OCI-LY7 (cell line): ENCODE results near the gene FSHR. TPM values are rescaled to one million over a fixed set of nuclear protein-coding genes. Genes with fewer than 3 reads are reported as not detected.

Experiments used
- BruUV-seq: library from RNA; stranded (reverse); fragments of 400-500 nt; replicated peaks from 2 replicates; lab custom pipeline; 2021; lab: Mats Ljungman, UMichigan
- CTCF ChIA-PET: fragments of 300-600 bp; sonication (Branson Sonifier 250); formaldehyde crosslinking; loops from one replicate; lab custom pipeline; 2022; ENCODE audit warnings: antibody characterized with exemption; ENCODE audit not compliant: unreplicated experiment; lab: Charles Lee
- POLR2A ChIA-PET: fragments of 300-600 bp; sonication (Branson Sonifier 250); formaldehyde crosslinking; loops from one replicate; lab custom pipeline; 2022; ENCODE audit warnings: antibody characterized with exemption; lab: Charles Lee
- DNase-seq: peaks from one replicate; pipeline ENCODE4 v3.0.0-alpha.2; 2015; ENCODE audit warnings: low spot score
- H2AFZ ChIP-seq: fragments of 200-600 bp; sonication (generic), shearing (Covaris generic); 2 replicates; pipeline ENCODE4 v1.6.1; 2014; ENCODE audit warnings: mild to moderate bottlenecking, antibody characterized with exemption, low read length, moderate library complexity
- H3K27ac ChIP-seq: fragments of 200-600 bp; sonication (generic); 2 replicates; pipeline ENCODE4 v1.5.1; 2014; ENCODE audit warnings: mixed run types, low read depth, mild to moderate bottlenecking, moderate library complexity, low read length, inconsistent platforms; ENCODE audit not compliant: poor library complexity, severe bottlenecking
- H3K36me3 ChIP-seq: fragments of 200-600 bp; sonication (generic); 2 replicates; pipeline ENCODE4 v1.6.1; 2014; ENCODE audit warnings: mild to moderate bottlenecking, antibody characterized with exemption, low read length, moderate library complexity, mixed read lengths; ENCODE audit not compliant: insufficient read depth
- H3K4me1 ChIP-seq: fragments of 200-600 bp; sonication (generic); 2 replicates; pipeline ENCODE4 v1.5.1; 2014; ENCODE audit warnings: mild to moderate bottlenecking, low read length; ENCODE audit not compliant: insufficient read depth, poor library complexity, severe bottlenecking
- H3K4me2 ChIP-seq: fragments of 200-600 bp; sonication (generic); 2 replicates; pipeline ENCODE4 v1.6.1; 2014; ENCODE audit warnings: mild to moderate bottlenecking, low read length
- H3K4me3 ChIP-seq: fragments of 200-600 bp; sonication (generic); 2 replicates; pipeline ENCODE4 v1.5.1; 2014; ENCODE audit warnings: mild to moderate bottlenecking, low read depth, low read length; ENCODE audit not compliant: poor library complexity, severe bottlenecking
- H3K79me2 ChIP-seq: fragments of 200-600 bp; sonication (generic); 2 replicates; pipeline ENCODE4 v1.6.1; 2016; ENCODE audit warnings: low read depth, mild to moderate bottlenecking, low read length, moderate library complexity, mixed read lengths; ENCODE audit not compliant: insufficient read depth
- H3K9me2 ChIP-seq: fragments of 200-600 bp; sonication (generic); 2 replicates; pipeline ENCODE4 v1.6.1; 2016; ENCODE audit warnings: mild to moderate bottlenecking, low read length, mixed read lengths; ENCODE audit not compliant: insufficient read depth
- H3K9me3 ChIP-seq: fragments of 200-600 bp; sonication (generic); 2 replicates; pipeline ENCODE4 v1.6.1; 2014; ENCODE audit warnings: mild to moderate bottlenecking, mixed run types, low read length, mixed read lengths
- H4K20me1 ChIP-seq: fragments of 200-600 bp; sonication (generic); 2 replicates; pipeline ENCODE4 v1.6.1; 2014; ENCODE audit warnings: mild to moderate bottlenecking, antibody characterized with exemption, low read length, moderate library complexity, mixed read lengths; ENCODE audit not compliant: insufficient read depth
- EZH2phosphoT487 ChIP-seq: fragments of 200-600 bp; sonication (generic); IDR thresholded peaks from 2 replicates; pipeline ENCODE4 v1.6.1; 2018; ENCODE audit warnings: low read depth, borderline replicate concordance, mild to moderate bottlenecking, mixed run types, antibody characterized with exemption, low read length, moderate library complexity, mixed read lengths
- intact Hi-C: fragments of 100-400 bp; cut with micrococcal nuclease; formaldehyde crosslinking; loops from one replicate; pipeline ENCODE4 v1.10.0; 2022; ENCODE audit not compliant: unreplicated experiment
- total RNA-seq, 2 experiments: library from RNA; depleted of rRNA in 1 of 2; stranded (reverse); fragments of >200 nt in 1 of 2; shearing (Covaris generic) in 1 of 2; gene quantifications; 2 replicates each; pipeline ENCODE4 v1.2.3, GENCODE V29; 2014 to 2022
- TF ChIP-seq, protein P1 (sequence below): fragments of 200-600 bp; sonication (generic); conservative IDR thresholded peaks from 2 replicates; pipeline ENCODE4 v1.5.1; 2014; ENCODE audit warnings: mild to moderate bottlenecking, antibody characterized with exemption, low read length, moderate library complexity, mixed read lengths

FSHR gene
- total RNA-seq, 2 experiments from 2014 or later: not detected

DNA sequence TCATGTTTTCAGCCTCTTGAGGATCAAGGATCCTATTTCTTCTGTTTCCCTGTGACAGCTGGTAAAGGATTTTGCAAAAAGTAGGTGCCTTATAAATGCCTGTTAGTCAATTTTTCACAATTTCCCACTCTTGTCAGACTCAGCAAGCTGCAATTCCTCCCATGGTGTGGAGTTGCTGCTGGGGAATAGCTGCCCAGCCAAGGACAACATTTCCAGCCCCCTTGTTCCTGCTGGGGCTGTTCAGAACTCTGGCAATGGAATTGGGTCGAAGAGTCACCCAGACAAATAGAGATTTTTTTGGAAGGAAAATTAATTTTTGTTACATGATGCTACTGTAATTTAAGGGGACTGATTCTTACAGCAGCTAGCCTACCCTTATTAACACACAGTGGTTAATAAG is 43.7 kb downstream of the FSHR start:
- Histone ChIP-seq H3K9me3 (no peaks in the 10 kb centered on the region), H3K4me3 (no peak overlapping the region), H3K27ac (no peak overlapping the region), H3K9me2 (no peaks in the 10 kb centered on the region), H3K79me2 (no peaks in the 10 kb centered on the region), H4K20me1 (no peaks in the 10 kb centered on the region), H3K4me2 (no peak overlapping the region), H3K4me1 (no peaks in the 10 kb centered on the region), H2AFZ (no peak overlapping the region), H3K36me3 (no peaks in the 10 kb centered on the region)
- no peak for TF ChIP-seq EZH2phosphoT487
- TF ChIP-seq, protein P1, sequence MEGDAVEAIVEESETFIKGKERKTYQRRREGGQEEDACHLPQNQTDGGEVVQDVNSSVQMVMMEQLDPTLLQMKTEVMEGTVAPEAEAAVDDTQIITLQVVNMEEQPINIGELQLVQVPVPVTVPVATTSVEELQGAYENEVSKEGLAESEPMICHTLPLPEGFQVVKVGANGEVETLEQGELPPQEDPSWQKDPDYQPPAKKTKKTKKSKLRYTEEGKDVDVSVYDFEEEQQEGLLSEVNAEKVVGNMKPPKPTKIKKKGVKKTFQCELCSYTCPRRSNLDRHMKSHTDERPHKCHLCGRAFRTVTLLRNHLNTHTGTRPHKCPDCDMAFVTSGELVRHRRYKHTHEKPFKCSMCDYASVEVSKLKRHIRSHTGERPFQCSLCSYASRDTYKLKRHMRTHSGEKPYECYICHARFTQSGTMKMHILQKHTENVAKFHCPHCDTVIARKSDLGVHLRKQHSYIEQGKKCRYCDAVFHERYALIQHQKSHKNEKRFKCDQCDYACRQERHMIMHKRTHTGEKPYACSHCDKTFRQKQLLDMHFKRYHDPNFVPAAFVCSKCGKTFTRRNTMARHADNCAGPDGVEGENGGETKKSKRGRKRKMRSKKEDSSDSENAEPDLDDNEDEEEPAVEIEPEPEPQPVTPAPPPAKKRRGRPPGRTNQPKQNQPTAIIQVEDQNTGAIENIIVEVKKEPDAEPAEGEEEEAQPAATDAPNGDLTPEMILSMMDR: no peak
- ChIA-PET POLR2A (no interaction called here), CTCF (no interaction called here)
- intact Hi-C loops: no loop called here
- BruUV-seq: no TSS peak
- no peak for DNase-seq

DNA sequence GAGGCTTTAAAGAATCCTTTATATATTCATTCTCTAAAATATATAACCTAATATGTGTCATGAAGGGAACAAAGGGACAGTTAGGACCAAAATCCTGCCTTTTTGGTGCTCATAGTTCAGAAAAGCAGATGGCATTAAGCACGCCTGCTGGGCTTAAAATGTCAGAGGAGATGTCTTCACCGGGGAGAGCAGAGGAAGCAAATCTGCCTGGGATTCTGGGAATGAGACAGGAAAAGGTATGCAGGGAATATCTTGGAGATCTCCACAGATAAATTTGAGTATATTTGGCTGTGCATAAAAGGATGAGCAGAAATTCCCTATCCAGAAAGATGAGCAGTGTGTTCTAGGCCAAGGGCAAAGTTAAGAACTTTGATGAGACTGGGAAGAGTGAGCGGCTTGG is 45.5 kb downstream of the FSHR start:
- Histone ChIP-seq H3K27ac (no peak overlapping the region), H2AFZ (no peak overlapping the region), H3K4me3 (no peak overlapping the region), H3K4me1 (no peaks in the 10 kb centered on the region), H3K9me3 (no peaks in the 10 kb centered on the region), H3K4me2 (no peak overlapping the region), H3K36me3 (no peaks in the 10 kb centered on the region), H3K9me2 (no peaks in the 10 kb centered on the region), H4K20me1 (no peaks in the 10 kb centered on the region), H3K79me2 (no peaks in the 10 kb centered on the region)
- intact Hi-C loops: no loop called here
- BruUV-seq: no TSS peak
- DNase-seq: no peak
- ChIA-PET POLR2A (no interaction called here), CTCF (no interaction called here)
- TF ChIP-seq EZH2phosphoT487: no peak
- TF ChIP-seq, protein P1: no peak

- intact Hi-C loops: no loop called here
- POLR2A ChIA-PET: no interaction called here
- CTCF ChIA-PET: no interaction called here
Measured at GRCh38 chr2:49108436-49108835, 45.9 kb downstream of the FSHR start.

More at GRCh38 chr2:49108436-49108835, 45.9 kb downstream of the FSHR start:
- no peak for DNase-seq
- Histone ChIP-seq H3K79me2 (no peaks in the 10 kb centered on the region), H3K27ac (no peak overlapping the region), H3K4me1 (no peaks in the 10 kb centered on the region), H2AFZ (no peak overlapping the region), H3K4me2 (no peak overlapping the region), H3K9me3 (no peaks in the 10 kb centered on the region), H4K20me1 (no peaks in the 10 kb centered on the region), H3K4me3 (no peak overlapping the region), H3K36me3 (no peaks in the 10 kb centered on the region), H3K9me2 (no peaks in the 10 kb centered on the region)
- TF ChIP-seq, protein P1: no peak
- no peak for TF ChIP-seq EZH2phosphoT487
- BruUV-seq: no TSS peak
